ENCODE measurements around the gene LMF1.

LMF1 gene

GRCh38 chr16:856811-857210, 114.0 kb downstream of the LMF1 start:
- no peak for TF ChIP-seq ZNF274 (IDR thresholded peaks at IDR 0.05; ENCODE audit: low read depth, low read length)
- H3K4me3 ChIP-seq (ENCODE audit: low read length): no peak overlapping the region

GRCh38 chr16:856101-856500, 114.7 kb downstream of the LMF1 start:
- no peak for TF ChIP-seq ZNF274 (IDR thresholded peaks at IDR 0.05; ENCODE audit: low read depth, low read length)

GRCh38 chr16:855471-855870, 115.3 kb downstream of the LMF1 start:
- no peak overlapping the region for H3K4me3 ChIP-seq (ENCODE audit: low read length)
- no peak for TF ChIP-seq ZNF274 (IDR thresholded peaks at IDR 0.05; ENCODE audit: low read depth, low read length)

More at GRCh38 chr16:856101-856500, 114.7 kb downstream of the LMF1 start:
- no peak overlapping the region for H3K4me3 ChIP-seq (ENCODE audit: low read length)

DNA sequence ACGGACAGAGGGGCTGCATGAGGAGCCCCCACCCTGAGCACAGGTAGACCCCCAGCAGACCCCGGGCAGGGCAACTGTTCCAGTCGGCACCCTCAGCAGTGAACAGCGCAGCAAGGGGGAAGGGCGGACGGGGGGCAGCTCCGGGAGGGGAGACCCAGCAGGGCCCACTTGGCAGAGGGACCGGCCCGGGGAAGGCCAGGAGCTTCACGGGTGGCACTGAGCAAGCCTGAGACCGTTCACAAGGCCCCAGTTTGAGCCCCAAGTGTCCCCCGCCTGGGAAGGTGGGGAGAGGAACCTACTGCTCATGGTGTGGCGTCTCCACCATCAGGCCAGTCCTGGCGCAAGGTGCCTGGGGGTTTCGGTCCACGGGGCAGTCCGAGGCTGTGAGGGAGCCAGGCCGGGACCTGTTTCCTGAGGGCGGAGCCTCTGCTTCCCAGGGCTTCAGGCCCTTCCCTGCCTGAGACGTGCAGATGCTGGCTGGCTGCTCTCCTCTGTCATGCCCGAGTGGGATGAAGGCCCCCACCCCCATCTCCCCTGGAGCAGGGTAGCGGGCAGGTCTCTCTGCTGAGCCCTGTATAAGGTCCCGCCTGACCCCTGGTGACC, 115.9 kb downstream of the LMF1 start:
- no peak for TF ChIP-seq ZNF274 (IDR thresholded peaks at IDR 0.05; ENCODE audit: low read depth, low read length)
- no peak overlapping the region for H3K4me3 ChIP-seq (ENCODE audit: low read length)

GRCh38 chr16:853981-854807, 116.6 kb downstream of the LMF1 start:
- no peak overlapping the region for H3K4me3 ChIP-seq (ENCODE audit: low read length)
- no peak for TF ChIP-seq ZNF274 (IDR thresholded peaks at IDR 0.05; ENCODE audit: low read depth, low read length)

- no peak overlapping the region for H3K4me3 ChIP-seq (ENCODE audit: low read length)
- TF ChIP-seq ZNF274 (IDR thresholded peaks at IDR 0.05; ENCODE audit: low read depth, low read length): no peak
Observed at GRCh38 chr16:853306-853705, 117.5 kb downstream of the LMF1 start.

DNA sequence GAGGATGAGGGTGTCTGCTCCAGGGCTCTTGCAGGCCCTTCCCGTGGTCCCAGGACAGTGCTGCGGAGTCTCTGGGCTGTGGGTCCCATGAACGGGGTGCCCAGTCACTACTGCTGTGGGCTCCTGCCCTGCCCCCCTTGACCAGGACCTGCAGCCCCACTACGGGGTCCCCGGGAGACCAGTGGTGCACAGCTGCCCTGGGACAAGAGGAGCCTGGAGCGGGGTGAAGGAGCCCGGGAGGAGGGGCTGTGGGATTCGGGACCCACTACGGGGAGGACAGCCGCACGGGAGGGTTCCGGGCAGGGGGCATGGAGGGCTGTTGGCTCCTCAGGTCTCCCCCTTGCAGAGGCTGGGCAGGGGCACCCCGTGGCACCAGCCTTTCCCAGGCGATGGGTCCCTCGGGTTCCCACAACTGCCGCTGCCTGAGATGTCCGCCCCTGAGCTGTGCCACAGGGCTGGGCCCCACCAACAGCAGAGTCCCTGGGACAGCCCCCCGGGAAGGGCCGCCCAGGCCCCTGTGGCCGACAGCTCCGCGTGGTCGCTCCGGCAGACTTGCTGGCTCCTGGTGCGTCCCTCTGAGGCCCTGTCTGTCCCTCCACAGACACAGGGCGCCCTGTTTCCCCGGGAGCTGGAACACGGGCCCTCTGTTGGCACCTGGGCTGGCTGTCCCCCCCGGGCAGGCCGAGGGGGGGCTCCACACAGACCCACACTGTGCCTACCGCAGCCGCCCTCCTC, 118.2 kb downstream of the LMF1 start:
- TF ChIP-seq ZNF274 (IDR thresholded peaks at IDR 0.05; ENCODE audit: low read depth, low read length): no peak
- H3K4me3 ChIP-seq (ENCODE audit: low read length): no peak overlapping the region

DNA sequence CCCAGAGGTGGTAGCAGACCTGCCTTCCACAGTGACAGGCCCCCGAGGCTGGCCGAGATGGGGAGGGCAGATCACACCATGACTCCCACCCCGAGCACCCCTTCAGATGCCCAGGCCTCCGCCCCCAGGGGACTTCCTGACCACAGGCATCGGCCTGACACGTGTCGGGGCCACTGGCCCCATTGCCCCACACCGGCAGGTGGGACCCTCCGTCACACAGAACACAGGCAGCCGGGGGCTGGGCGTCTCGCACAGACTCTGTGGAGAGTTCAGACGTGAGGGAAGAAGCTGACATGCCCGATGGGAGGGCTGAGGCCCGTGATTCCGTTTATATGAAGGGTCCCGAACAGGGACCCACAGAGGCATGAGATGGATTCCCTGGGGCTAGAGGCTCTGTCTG, 118.9 kb downstream of the LMF1 start:
- no peak for TF ChIP-seq ZNF274 (IDR thresholded peaks at IDR 0.05; ENCODE audit: low read depth, low read length)
- H3K4me3 ChIP-seq (ENCODE audit: low read length): no peak overlapping the region

GRCh38 chr16:851209-851810, 119.5 kb downstream of the LMF1 start:
- H3K4me3 ChIP-seq (ENCODE audit: low read length): no peak overlapping the region
- TF ChIP-seq ZNF274 (IDR thresholded peaks at IDR 0.05; ENCODE audit: low read depth, low read length): no peak

DNA sequence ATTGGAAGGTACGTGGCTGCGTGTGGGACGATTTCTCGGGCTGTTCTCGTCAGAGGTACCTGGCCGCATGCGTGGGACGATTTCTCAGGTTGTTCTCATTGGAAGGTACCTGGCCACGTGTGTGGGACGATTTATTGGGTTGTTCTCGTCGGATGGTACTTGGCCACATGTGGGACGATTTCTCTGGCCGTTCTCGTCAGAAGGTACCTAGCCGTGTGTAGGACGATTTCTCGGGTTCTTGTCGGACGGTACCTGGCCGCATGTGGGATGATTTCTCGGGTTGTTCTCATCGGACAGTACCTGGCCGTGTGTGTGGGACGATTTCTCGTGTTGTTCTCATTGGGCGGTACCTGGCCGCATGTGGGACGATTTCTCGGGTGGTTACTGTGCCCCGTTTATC, 120.1 kb downstream of the LMF1 start:
- TF ChIP-seq ZNF274 (IDR thresholded peaks at IDR 0.05; ENCODE audit: low read depth, low read length): no peak
- no peak overlapping the region for H3K4me3 ChIP-seq (ENCODE audit: low read length)

GRCh38 chr16:848510-849253, 122.1 kb downstream of the LMF1 start:
- H3K4me3 ChIP-seq (ENCODE audit: low read length): no peak overlapping the region
- no peak for TF ChIP-seq ZNF274 (IDR thresholded peaks at IDR 0.05; ENCODE audit: low read depth, low read length)

- TF ChIP-seq ZNF274 (IDR thresholded peaks at IDR 0.05; ENCODE audit: low read depth, low read length): no peak
- no peak overlapping the region for H3K4me3 ChIP-seq (ENCODE audit: low read length)
Observed at GRCh38 chr16:847681-848445, 122.9 kb downstream of the LMF1 start.

- no peak overlapping the region for H3K4me3 ChIP-seq (ENCODE audit: low read length)
- TF ChIP-seq ZNF274 (IDR thresholded peaks at IDR 0.05; ENCODE audit: low read depth, low read length): no peak
Observed at GRCh38 chr16:847151-847550, 123.6 kb downstream of the LMF1 start.

Data from GM08714 (cell line).